ENCODE measurements around the gene CREB3L4.

DNA sequence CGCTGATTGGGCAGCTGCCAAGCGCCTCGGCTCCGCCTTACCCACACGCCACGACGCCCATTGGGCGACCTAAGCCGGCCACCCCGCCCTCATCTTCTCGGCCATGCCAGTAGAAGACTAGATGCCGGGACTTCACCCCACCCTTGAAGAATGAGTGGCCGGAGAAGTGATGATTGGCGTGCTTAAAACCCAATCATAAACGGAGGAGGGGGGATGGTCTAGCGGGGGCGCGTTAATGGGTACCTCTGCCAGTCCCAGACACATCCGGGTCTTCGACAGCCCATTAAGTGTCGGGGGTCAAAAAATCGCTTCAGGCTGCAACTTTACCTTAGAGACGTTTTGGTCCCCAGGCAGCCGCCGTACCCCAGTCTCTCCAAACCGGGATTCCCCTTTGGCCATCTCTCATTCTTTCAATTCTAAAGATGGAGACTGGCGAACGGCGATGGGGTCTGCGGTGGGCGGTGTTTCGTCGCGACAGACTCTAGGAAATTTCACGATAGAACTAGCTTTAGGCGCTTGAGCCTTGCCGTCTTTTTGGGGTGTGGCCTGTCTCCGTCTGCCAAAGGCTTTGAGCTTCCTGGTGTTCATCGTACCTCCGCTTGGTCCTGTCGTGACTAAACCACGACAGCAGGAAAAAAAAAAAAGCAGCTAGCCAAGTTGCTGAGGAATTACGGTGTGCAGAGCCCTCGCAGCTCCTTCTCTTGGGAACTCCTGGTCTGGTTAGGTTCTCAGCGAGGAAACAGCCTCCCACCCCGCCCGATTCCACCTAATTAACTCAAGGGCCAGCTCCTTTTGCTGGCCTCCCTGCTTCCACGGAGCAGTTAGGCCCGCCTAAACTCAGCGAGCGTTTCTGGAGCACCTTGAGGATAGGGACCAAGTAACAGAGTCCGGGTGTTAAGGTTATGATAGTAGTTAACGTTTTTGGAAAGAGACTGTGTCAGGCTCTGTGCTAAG, 44.5 kb upstream of the CREB3L4 start, which contains the start of gene GATAD2B:
- TF ChIP-seq EZH2 (IDR thresholded peaks at IDR 0.05; ENCODE audit: insufficient read depth, poor library complexity, severe bottlenecking) (no peak), EZH2phosphoT487 (IDR thresholded peaks at IDR 0.05; ENCODE audit: insufficient read depth, low read depth) (no peak)

All from GM23248 (cell line).